GM19397 (cell line): ENCODE data around the gene APAF1.
"Not testable (repeated sequence)": the region's sequence is repeated elsewhere in the genome, so short reads cannot be mapped to it uniquely, and the experiment has no call there.

Experiments used
- ATAC-seq: cut with Tn5 transposase; IDR thresholded peaks from one replicate; pipeline ENCODE4 v1.9.1; 2021; ENCODE audit warnings: mild to moderate bottlenecking, moderate library complexity; ENCODE audit not compliant: unreplicated experiment

APAF1 gene

GRCh38 chr12:98751580-98752115, 106.6 kb downstream of the APAF1 start:
- no peak for ATAC-seq

DNA sequence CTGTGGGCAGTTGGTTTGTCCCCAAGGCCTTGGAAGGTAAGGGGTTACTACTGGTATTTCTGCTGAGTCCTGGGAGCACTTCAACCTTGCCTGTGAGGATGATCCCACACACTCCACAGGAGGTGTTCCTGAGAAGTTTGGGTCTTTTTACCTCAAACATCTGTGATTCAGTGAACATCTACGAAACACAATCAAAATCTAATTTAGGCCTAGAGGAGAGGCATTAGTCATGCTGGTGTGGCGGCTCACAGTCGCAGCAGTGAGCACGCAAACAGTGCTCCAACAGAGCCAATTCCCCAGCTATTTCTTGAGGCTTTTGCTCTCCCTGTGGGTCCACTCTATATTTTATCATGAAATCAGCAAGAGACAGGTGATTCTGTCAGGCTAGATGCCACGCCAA, 107.6 kb downstream of the APAF1 start:
- no peak for ATAC-seq

GRCh38 chr12:98754095-98754494, 109.0 kb downstream of the APAF1 start:
- peak; percentile 99 for ATAC-seq

DNA sequence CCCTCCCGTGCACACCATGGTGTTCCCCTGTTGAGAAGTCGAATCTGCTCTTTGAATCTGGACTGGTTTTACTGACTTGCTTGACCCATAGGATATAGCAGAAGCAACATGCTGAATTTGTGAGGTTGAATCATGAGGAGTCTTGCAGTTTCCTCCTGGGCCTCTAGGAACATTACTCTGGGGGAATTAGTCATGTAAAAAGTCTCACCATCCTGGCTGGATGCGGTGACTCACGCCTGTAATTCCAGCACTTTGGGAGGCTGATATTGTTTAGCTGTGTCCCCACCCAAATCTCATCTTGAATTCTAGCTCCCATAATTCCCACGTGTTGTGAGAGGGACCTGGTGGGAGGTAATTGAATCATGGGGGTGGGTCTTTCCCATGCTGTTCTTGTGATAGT, 110.8 kb downstream of the APAF1 start:
- ATAC-seq: not testable (repeated sequence)

- no peak for ATAC-seq
These were observed 112.4 kb downstream of the APAF1 start for GRCh38 chr12:98757455-98757854.

GRCh38 chr12:98758331-98758730, 113.2 kb downstream of the APAF1 start:
- no peak for ATAC-seq

DNA sequence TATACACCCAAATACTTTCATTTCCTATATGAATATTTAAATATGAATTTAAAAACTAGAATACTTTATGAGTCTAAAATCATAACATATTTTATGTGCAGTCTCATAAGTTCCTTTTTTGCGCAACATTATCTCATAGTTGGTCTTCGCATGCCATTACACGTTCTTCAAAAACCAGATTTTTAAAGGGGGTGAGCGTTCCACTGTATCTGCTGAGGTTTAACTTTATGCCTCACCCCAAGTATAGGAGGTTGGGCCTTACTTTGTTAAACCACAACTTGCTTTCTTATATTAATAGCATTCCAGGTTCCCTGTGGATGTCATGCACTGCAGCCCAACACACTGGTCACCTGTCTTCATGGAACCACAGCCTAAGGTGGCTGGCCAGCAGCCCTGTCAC, 118.6 kb downstream of the APAF1 start:
- no peak for ATAC-seq

- ATAC-seq: no peak
These were observed 122.2 kb downstream of the APAF1 start for GRCh38 chr12:98767248-98767647.

DNA sequence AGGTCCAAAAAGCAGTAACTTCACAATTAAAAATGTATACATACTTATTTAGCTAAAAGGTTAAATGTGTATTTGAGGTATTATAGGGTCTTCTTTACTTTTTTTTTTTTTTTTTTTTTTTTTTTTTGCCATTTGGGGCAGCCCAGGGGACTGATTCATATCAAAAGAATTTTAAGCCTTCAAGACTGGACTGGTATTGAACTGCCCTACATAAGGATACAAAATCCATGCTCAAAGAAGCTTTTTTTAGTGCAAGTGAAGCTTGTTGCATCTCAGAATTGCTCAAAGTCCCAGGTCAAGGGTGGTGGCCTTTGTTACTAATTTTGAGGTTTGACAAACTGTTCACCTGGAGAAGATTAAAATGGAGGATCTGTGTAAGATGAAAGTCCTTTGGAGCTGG, 124.0 kb downstream of the APAF1 start:
- ATAC-seq: no peak

DNA sequence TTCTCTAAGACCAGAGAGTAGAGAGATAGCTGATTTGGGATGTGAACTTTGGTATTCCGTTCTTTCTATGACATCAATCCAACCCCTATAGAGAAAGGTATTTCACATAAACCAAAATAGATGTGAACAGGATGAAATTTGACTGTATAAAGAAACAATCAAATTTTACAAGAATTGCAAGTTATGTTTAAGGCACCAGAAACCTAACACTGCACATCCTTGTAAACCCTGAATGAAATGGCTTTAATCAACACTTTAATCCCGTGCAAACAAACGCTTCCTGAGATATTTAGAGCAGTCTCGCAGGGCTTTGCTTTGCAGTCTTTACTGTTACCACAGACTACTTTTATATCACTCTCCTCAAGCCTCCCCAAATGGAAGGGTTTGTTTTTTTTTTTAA, 125.1 kb downstream of the APAF1 start:
- no peak for ATAC-seq

DNA sequence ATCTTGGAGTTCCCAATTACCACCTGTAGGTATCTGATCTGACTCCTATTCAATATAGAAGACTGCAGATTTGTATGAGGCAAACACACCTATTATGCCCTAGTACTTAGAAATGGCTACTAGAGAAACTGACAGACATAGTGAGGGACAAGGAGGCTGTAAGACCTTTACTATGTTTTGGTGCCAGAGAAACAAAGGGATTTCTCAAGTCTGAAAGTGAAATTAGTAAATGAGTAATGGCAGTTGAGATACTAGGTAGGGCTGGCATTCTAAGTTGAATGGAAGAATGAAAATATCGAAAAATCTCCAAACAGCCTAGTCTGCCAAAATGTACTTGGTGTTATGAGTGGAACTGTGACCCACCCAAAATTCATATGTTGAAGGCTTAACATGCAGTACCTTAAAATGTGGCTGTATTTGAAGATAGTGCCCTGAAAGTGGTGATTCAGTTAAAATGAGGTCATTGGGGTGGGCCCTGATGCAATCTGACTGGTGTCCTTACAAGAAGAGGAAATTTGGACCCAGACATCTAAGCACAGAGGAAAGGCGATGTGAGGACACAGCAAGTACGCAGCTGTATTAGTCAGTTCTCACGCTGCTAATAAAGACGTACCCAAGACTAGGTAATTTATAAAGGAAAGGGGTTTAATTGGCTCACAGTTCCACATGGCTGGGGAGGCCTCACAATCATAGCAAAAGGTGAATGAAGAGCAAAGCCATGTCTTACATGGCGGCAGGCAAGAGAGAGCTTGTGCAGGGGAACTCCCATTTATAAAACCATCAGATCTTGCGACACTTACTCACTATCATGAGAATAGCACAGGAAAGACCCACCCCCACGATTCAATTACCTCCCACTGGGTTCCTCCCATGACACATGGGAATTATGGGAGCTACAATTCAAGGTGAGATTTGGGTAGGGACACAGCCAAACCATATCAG, 127.0 kb downstream of the APAF1 start:
- no peak for ATAC-seq

DNA sequence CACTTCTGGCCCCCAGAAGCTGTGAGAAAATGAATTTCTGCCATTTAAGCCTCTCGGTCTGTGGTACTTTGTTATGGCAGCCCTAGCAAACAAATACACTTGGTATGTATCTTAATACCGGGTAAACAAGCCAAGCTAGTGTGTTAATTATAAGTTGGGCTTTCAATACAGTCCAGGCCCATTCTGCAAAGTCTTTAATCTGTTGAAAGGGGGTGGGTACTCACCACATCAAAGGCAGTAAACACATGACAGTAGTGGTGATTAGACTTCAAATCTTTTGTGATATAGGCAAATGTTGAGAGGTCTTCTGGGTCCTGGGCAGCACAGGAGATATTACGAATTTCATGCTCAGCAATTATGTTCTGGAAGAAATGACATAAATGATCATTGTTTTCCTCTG, 127.7 kb downstream of the APAF1 start:
- no peak for ATAC-seq

- ATAC-seq: no peak
These were observed 135.2 kb downstream of the APAF1 start for GRCh38 chr12:98780261-98780660.

GRCh38 chr12:98783420-98783819, 138.3 kb downstream of the APAF1 start:
- no peak for ATAC-seq
